Stimulated activated CD8-positive, alpha-beta memory T cell treated with anti-CD3 and anti-CD28 coated beads, Interleukin-2, amount 100 ng/mL, for 1 hour (primary cell): ENCODE measurements around the gene RS1.

Source experiments
- DNase-seq, 2 donors: peaks; one replicate each; pipeline ENCODE4 v3.0.0-alpha.2; 2020; ENCODE audit warnings: low read depth in 2 of 2

The RS1 gene

DNA sequence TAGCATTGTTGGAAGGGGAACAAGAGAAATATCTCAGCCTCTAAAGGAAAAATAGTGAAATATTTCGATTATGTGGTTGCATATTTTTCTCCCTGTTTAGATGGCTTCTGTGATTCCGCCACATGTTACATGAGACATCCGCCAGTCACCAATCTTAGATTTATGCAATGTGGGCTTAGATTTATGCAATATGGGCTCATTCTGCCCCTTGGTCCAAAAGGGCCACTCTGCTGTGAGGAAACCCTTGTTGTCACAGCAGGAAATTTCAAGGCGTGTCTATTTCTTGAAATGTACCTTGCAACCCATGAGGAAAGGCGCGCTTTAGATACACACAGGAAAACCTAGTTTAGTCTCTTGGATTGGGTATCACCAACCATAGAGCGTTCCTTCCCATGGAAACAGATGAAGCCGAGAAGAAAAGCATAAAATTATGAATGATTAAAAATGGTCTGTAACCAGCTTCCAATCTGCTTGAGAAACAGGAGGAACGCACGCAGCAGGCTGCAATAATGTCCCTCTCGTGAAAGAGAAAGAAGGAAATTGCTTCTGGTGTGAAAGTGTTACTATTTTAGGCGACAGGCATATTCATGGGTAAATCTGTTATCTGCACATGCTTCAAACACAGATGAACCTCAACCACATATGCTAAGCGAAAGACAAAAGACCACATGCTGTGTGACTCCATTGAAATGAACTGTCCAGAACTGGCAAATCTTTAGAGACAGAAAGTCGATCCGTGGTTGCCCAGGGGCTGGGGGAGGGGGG is 3.7 kb downstream of the RS1 start:
- no peak for DNase-seq

DNA sequence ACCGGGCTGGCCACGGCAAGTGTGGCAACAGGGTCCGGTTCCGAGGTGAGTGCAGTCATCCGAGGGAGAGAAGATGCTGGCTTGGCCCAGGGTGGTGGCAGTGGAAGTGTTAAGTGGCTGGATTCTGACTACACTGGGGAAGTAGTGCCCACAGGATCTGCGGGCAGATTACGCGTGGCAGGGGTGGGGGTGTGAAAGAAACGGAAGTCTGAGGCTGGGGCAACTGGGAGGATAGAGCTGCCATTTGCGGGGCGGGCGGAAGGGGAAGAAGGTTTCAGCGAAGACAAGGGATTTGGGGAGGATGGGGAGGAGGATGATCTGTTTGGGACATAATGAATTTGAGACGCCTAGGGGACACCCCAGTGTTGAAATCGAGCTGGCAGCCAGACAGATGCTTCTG is 5.3 kb downstream of the RS1 start:
- DNase-seq, result no peak

- no peak for DNase-seq
These were observed 7.0 kb downstream of the RS1 start for GRCh38 chrX:18664947-18665346.

DNA sequence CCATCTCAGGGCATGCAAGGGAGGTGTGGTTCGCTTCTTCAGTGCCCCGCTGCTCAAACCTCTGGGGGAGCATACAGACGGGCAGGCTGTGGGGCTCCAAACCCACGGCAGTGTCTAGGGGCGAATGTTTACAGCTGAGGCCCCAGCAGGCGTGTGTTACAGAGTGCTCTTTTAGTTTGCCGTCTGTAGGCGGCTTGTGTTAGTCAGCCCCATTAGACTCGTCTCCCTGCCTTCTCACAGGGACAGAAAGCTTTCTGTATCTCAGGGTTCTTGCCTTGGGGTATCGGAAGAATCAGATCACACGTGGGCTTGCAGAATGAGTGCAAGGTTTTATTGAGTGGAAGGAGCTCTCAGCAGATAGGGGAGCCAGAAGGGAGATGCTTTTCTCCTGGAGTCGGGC is 10.6 kb downstream of the RS1 start:
- no peak for DNase-seq

DNA sequence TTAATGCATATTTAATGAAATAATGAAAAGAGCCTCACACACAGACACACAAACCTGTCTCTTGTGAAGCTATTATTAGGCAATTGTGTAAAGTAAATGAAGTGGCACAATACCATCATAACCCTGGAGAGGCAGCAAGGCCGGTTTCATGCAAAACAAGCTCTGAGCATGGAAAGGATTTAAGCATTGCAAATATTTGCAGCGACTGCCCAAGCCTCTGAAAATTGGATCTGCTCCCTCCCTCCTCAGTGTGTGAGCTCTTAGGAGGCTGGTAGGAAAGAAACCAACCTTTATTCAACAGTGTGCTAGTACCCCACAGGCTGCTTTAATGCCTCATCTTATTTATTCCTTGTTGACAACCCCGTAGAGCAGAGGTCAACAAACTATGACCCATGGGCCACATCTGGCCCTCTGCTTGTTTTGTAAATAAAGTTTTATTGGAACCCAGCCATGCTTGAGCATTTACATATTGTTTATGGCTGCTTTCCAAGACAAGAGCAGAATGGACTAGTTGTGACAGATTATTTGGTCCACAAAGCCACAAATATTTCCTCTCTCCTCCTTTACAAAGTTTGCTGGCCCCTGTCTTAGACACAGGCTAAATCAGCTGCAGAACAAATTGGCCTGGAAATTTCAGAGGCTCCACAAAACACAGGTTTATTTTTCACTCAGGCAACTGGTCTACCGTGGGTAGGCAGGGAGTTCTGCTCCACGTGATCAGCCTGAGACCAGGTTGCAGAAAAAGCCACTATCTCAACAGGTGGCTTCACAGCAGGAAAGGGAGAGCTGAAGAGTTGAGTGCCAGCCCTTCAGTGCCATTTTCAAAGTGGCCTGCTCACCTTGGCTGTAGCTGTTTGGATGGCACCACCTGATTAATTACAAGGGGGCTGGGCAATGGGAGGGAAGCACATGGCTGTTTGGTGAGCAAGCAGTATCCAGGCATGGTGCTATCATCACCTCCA is 16.8 kb downstream of the RS1 start:
- no peak for DNase-seq

DNA sequence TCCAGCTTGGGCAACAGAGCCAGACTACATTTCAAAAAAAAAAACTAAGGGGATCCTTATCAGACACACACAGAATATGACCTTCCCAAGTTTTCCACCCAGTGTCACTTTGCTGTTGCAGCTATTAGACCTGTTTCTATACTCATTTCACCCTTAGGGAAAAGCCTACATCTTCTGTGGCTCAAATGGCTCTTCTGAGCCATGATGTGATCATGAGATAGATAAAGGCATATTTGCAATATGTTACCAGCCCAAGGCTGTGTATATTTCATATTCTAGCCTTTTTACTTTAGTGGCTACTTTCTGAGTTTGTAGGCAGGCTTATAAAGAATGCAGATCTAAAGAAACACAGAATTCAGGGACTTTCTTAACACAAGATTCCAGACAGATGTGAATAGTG is 19.3 kb downstream of the RS1 start:
- no peak for DNase-seq

DNA sequence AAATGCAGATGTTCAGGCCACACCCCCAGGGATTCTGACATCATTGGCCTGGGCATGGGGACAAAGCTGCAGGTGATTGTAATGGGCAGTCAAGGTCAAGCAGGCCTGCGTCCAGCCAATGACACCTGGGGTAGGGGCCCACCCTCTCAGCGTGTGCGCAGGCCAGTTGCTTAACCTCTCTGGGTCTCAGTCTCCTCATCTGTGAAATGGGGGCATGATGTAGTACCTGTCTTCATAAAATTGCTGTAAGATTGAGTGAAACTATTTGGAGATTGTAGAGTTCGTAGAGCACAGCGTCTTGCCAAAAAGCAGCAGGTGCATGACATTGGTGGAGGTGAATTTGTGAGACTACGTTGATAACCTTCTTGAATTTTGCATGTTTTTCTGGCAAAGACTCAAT is 21.2 kb downstream of the RS1 start:
- DNase-seq, result no peak

GRCh38 chrX:18649498-18649951 is 22.4 kb downstream of the RS1 start:
- no peak for DNase-seq

DNA sequence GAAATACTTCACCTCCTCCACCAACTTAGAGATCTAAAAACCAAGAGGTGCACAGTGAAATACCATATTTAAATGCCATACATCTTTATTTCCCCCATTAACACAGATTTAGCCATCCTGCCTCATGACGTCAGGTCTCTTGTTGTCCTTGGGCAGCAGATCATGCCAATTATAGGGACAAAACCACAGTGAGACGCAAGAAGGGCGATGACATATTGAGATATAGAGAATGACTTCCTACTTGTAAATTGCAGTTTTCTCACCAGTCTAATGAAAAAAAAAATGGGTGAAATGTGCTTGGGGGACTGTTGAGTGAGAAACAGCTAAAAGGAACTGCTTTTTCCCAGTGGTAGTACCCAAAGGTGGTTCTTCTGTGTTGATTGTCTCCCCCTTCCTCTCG is 24.3 kb downstream of the RS1 start:
- DNase-seq, result no peak

GRCh38 chrX:18643853-18644252 is 28.1 kb downstream of the RS1 start:
- no peak for DNase-seq

- DNase-seq, result no peak
These were observed 28.7 kb downstream of the RS1 start for GRCh38 chrX:18643243-18643642.

- DNase-seq, result no peak
These were observed 31.2 kb downstream of the RS1 start for GRCh38 chrX:18640686-18641085.

- DNase-seq, result no peak
These were observed 32.6 kb downstream of the RS1 start for GRCh38 chrX:18639280-18639679.

GRCh38 chrX:18638398-18638797 is 33.5 kb downstream of the RS1 start:
- DNase-seq, result no peak

GRCh38 chrX:18630934-18631333 is 41.0 kb downstream of the RS1 start:
- no peak for DNase-seq

- DNase-seq, result no peak
These were observed 47.3 kb downstream of the RS1 start for GRCh38 chrX:18624599-18624998.

- DNase-seq, result no peak
These were observed 51.6 kb downstream of the RS1 start for GRCh38 chrX:18620349-18620748.

- DNase-seq, result no peak
These were observed 52.6 kb downstream of the RS1 start for GRCh38 chrX:18619288-18619687.

- DNase-seq, result no peak
These were observed 54.5 kb downstream of the RS1 start for GRCh38 chrX:18617407-18617750.

DNA sequence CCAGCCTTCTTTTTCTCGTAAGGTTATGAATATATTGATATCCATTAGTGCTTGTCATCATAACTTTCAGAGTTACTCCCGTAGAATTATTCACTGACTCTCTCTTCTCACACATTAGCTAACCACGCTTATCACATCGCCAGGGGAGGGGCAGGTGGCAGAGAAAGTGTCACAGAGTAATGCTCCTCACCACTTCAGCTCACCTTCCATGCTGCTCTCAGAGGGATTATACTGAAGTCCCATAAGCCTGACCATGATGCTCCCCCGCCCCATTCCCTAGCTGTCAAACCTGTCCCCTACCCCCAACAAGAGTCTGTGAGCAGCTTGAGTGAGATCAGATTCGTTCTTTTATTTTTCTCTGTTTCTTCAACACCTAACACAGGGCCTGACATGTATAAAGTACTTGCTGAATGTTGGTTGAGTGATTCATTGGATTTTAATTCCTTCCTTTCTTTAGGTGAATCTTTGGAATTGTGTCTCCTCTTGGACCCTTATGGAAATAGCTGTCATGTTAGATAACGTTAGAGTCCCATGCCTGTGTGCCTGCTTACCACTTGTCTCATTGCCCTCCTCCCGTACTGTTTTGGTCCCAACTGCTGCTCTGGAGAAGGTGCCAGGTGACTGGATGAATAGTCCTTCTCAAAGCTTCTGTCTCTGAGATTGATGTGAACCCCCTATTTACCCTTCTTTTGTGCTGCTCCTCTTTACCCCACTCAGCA is 55.1 kb downstream of the RS1 start:
- DNase-seq, result no peak

DNA sequence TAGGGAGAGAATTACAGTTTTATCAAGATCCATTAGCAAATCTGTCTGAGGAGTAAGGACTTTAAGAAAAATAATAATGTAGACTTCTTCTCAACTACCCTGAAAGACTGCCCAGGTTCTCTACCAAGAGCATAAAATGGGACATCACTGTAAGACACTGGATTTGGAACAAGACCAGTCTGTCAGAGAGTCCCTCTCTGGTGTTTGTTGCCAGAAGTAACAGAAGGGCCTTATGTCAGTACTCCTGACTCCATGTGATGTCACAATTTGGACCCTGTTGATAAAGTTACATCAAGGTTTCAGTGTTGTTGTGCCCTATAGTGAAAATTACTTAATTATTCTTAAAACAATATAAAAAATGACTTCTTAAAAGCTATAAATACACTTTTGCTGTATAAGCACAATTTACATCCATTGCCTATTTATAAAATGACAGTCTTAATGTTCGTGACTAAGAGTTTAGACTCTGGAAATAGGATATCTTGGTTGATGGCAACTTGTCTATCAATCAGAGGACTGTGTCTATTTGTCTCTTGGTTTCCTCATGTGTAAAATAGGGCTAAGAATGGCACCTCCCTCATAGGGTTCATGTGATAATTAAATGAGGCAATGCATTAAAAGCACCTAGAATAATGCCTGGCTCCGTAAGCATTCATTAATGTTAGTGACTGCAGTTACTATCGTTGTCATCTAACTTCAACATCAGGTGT is 57.8 kb downstream of the RS1 start:
- no peak for DNase-seq

- DNase-seq, result no peak
These were observed 63.9 kb downstream of the RS1 start for GRCh38 chrX:18607966-18608365.
